ENCODE measurements around the gene GPX2. TPM values are rescaled to one million over a fixed set of nuclear protein-coding genes. Genes with fewer than 3 reads are reported as not detected.

GPX2 gene
- total RNA-seq, 1 experiment from 2014 or later = not detected

DNA sequence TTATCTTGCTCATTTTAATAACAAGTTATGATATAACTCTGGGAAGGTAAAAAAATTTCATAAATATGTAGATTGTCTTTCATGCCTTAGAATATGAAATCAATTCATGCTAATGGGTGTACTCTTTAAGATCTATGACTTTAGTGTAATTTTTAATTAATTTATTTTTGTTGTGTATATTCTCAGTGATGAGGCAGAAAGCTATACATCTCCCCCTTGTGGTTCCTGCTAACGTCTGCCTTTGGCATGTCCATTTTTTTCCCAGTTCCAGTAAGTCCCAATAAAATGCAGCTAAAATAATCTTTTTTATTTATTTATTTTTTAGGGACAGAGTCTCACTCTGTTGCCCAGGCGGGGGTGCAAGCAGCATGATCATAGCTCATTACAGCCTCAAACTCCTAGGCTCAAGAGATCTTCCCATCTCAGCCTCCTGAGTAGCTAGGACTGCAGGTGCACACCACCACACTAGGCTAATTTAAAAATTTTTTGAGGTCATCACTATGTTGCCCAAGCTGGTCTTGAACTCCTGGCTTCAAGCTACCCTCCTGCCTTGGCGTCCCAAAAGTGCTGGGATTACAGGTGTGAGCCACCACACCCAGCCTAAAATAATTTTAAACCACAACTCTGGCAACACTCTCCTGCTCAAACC is 31.6 kb downstream of the GPX2 start:
- TF ChIP-seq, protein P1, sequence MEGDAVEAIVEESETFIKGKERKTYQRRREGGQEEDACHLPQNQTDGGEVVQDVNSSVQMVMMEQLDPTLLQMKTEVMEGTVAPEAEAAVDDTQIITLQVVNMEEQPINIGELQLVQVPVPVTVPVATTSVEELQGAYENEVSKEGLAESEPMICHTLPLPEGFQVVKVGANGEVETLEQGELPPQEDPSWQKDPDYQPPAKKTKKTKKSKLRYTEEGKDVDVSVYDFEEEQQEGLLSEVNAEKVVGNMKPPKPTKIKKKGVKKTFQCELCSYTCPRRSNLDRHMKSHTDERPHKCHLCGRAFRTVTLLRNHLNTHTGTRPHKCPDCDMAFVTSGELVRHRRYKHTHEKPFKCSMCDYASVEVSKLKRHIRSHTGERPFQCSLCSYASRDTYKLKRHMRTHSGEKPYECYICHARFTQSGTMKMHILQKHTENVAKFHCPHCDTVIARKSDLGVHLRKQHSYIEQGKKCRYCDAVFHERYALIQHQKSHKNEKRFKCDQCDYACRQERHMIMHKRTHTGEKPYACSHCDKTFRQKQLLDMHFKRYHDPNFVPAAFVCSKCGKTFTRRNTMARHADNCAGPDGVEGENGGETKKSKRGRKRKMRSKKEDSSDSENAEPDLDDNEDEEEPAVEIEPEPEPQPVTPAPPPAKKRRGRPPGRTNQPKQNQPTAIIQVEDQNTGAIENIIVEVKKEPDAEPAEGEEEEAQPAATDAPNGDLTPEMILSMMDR (IDR thresholded peaks at IDR 0.05; ENCODE audit: unreplicated experiment) = peak; percentile 41
- Mint-ChIP-seq H3K36me3 (ENCODE audit: insufficient read depth, unreplicated experiment) (peaks cover 5% of the 10 kb centered on the region), H3K4me1 (ENCODE audit: insufficient read depth, unreplicated experiment) (peaks cover 15% of the 10 kb centered on the region), H3K27ac (ENCODE audit: low read depth, unreplicated experiment) (no peak overlapping the region), H3K9me3 (ENCODE audit: unreplicated experiment) (no peaks in the 10 kb centered on the region), H3K4me3 (ENCODE audit: unreplicated experiment) (no peak overlapping the region), H3K27me3 (ENCODE audit: insufficient read depth, unreplicated experiment) (no peaks in the 10 kb centered on the region)
- peak; percentile 47 for DNase-seq (ENCODE audit: unreplicated experiment)
- ChIA-PET POLR2A (interaction anchor here (0.6 to 1.1 kb wide), 4 partner anchors 16 to 822 kb away, joined by 3 read pairs; no protein-coding TSS in a partner anchor), CTCF (interaction anchor here (0.5 to 3.6 kb wide), 31 partner anchors 9 to 994 kb away, joined by 3 to 24 read pairs (median 4); no protein-coding TSS in a partner anchor)
- intact Hi-C loops (cut with micrococcal nuclease) = loop anchor here (5.0 kb wide), 1 partner anchor 76 kb away; the partner anchor contains the start of gene FNTB
- BruUV-seq (replicated peaks) = no TSS peak

DNA sequence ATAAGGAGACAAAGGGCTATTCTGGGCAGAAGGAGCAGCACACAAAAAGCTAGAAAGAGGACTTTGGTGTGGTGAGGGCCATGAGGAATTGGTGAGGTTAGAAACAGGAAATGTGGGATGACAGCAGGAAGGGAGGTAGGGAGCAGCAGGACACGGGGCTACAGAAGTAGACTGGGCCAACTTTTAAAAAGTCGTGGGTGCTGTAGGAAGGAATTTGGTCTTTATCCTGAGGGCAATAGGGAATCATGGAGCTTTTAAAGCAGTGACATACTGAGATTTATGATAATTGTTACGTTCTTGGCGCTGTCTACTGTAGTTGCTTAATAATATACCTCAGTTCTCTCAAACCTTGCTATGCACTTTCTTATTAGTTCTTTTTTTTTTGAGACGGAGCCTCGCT is 36.5 kb downstream of the GPX2 start:
- no TSS peak for BruUV-seq (replicated peaks)
- H3K4me1 Mint-ChIP-seq (ENCODE audit: insufficient read depth, unreplicated experiment) = peaks cover 10% of the 10 kb centered on the region
- TF ChIP-seq, protein P1 (IDR thresholded peaks at IDR 0.05; ENCODE audit: unreplicated experiment) = no peak
- CTCF ChIA-PET = interaction anchor here (0.6 to 1.2 kb wide), 4 partner anchors 17 to 250 kb away, joined by 3 to 5 read pairs (median 3); no protein-coding TSS in a partner anchor
- no peak overlapping the region for H3K4me3 Mint-ChIP-seq (ENCODE audit: unreplicated experiment)
- intact Hi-C loops (cut with micrococcal nuclease) = no loop called here
- POLR2A ChIA-PET = no interaction called here
- H3K9me3 Mint-ChIP-seq (ENCODE audit: unreplicated experiment) = no peaks in the 10 kb centered on the region
- no peak for DNase-seq (ENCODE audit: unreplicated experiment)
- peak overlapping the region; percentile 6 for H3K27ac Mint-ChIP-seq (ENCODE audit: low read depth, unreplicated experiment)
- peaks cover 1% of the 10 kb centered on the region for H3K27me3 Mint-ChIP-seq (ENCODE audit: insufficient read depth, unreplicated experiment)
- H3K36me3 Mint-ChIP-seq (ENCODE audit: insufficient read depth, unreplicated experiment) = peaks cover 6% of the 10 kb centered on the region

DNA sequence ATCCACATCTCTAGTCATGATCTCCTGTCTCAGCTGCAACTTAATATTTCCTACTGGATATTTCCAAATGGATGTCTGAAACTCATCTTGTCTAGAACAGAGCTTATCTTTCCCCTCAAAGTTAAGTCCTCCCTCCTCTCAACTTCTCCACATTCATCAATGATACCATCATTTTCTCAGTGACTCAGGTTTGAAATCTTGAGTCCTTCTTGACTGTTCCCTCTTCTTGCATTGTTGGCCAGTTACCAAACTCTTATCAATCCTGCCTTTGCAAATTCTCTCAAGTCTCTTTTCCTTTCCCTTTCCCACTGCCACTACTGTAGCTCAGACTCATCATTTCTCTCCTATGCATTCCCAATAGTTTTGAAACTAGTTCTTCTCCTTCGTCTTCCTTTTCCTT is 42.6 kb downstream of the GPX2 start:
- BruUV-seq (replicated peaks) = no TSS peak
- CTCF ChIA-PET = interaction anchor here (0.5 to 2.4 kb wide), 10 partner anchors 8 to 636 kb away, joined by 3 to 33 read pairs (median 4); no protein-coding TSS in a partner anchor
- POLR2A ChIA-PET = interaction anchor here (0.9 kb wide), 1 partner anchor 12 kb away, joined by 4 read pairs; no protein-coding TSS in a partner anchor
- Mint-ChIP-seq H3K27ac (ENCODE audit: low read depth, unreplicated experiment) (no peak overlapping the region), H3K27me3 (ENCODE audit: insufficient read depth, unreplicated experiment) (peaks cover 44% of the 10 kb centered on the region), H3K4me3 (ENCODE audit: unreplicated experiment) (no peak overlapping the region), H3K9me3 (ENCODE audit: unreplicated experiment) (no peaks in the 10 kb centered on the region), H3K36me3 (ENCODE audit: insufficient read depth, unreplicated experiment) (no peaks in the 10 kb centered on the region), H3K4me1 (ENCODE audit: insufficient read depth, unreplicated experiment) (no peaks in the 10 kb centered on the region)
- intact Hi-C loops (cut with micrococcal nuclease) = loop anchor here (10.0 kb wide), 1 partner anchor 225 kb away; no protein-coding TSS in a partner anchor
- TF ChIP-seq, protein P1 (IDR thresholded peaks at IDR 0.05; ENCODE audit: unreplicated experiment) = no peak
- DNase-seq (ENCODE audit: unreplicated experiment) = no peak

DNA sequence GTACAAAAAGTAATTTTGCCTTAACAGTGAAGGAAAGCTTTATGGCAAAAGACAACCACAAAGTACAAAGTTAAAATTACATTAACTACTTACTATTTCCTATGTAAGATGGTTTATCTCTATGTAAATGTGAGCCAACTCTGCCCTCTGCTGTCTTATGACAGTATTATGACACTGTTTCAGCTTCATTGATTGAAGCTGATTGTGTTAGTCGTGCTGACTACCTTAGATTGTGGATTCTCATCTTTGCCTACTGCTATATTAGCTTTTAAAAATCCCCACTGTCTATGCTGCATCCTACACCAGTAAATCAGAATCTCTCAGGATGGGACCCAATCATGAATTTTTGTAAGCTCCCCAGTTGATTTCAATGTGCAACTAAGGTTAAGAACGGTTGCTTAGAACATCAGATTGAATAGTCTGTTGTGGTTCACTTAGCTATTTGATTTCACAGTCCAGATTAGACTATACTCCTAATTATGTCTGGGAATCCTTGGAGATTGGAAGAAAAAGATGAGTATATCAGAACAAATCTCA is 50.6 kb downstream of the GPX2 start:
- Mint-ChIP-seq H3K36me3 (ENCODE audit: insufficient read depth, unreplicated experiment) (no peaks in the 10 kb centered on the region), H3K4me3 (ENCODE audit: unreplicated experiment) (no peak overlapping the region), H3K27ac (ENCODE audit: low read depth, unreplicated experiment) (no peak overlapping the region), H3K4me1 (ENCODE audit: insufficient read depth, unreplicated experiment) (no peaks in the 10 kb centered on the region), H3K27me3 (ENCODE audit: insufficient read depth, unreplicated experiment) (peaks cover 27% of the 10 kb centered on the region), H3K9me3 (ENCODE audit: unreplicated experiment) (no peaks in the 10 kb centered on the region)
- intact Hi-C loops (cut with micrococcal nuclease) = loop anchor here (5.0 to 10.0 kb wide), 5 partner anchors 70 to 550 kb away; no protein-coding TSS in a partner anchor
- peak; percentile 71 for DNase-seq (ENCODE audit: unreplicated experiment)
- CTCF ChIA-PET = interaction anchor here (0.5 to 5.9 kb wide), 70 partner anchors 9 to 548 kb away, joined by 3 to 235 read pairs (median 5); partner anchors contain the start of genes HSPA2, PLEKHG3 and SPTB
- BruUV-seq (replicated peaks) = no TSS peak
- TF ChIP-seq, protein P1 (IDR thresholded peaks at IDR 0.05; ENCODE audit: unreplicated experiment) = peak; percentile 63
- POLR2A ChIA-PET = interaction anchor here (0.6 to 1.7 kb wide), 12 partner anchors 9 to 504 kb away, joined by 3 to 7 read pairs (median 3); partner anchors contain the start of genes CHURC1, FNTB, MTHFD1 and PLEKHG3
